ENCODE data around the gene LCE2A. TPM values are rescaled to one million over a fixed set of nuclear protein-coding genes. Genes with fewer than 3 reads are reported as not detected.

LCE2A gene
- total RNA-seq, 1 experiment from 2014 or later: not detected

- peaks cover 6% of the 10 kb centered on the region; the same call in 1 of the 2 replicates for H3K27me3 Mint-ChIP-seq (ENCODE audit: low read depth)
- Histone ChIP-seq H2BK12ac (ENCODE audit: insufficient read length, low read depth, low read length) (no peak overlapping the region), H4K91ac (ENCODE audit: insufficient read length, low read depth, low read length) (no peak overlapping the region), H4K5ac (ENCODE audit: insufficient read length, low read depth, low read length) (no peak overlapping the region), H2BK15ac (ENCODE audit: low read depth, low read length) (no peak overlapping the region), H3T11ph (ENCODE audit: low read length) (no peak overlapping the region), H3K56ac (ENCODE audit: insufficient read length, low read depth, low read length) (no peak overlapping the region), H2AK5ac (ENCODE audit: insufficient read length, low read length) (no peak overlapping the region), H3K4me1 (ENCODE audit: insufficient read depth, low read length) (no peaks in the 10 kb centered on the region), H3K79me2 (ENCODE audit: insufficient read depth, low read length) (no peaks in the 10 kb centered on the region), H3K9ac (ENCODE audit: extremely low read depth, insufficient read length, low read length) (no peak overlapping the region), H4K20me1 (ENCODE audit: control insufficient read depth, insufficient read depth, insufficient read length) (no peaks in the 10 kb centered on the region), H2BK5ac (ENCODE audit: insufficient read length, low read length) (no peak overlapping the region), H4K8ac (replicated peaks; ENCODE audit: insufficient read length, low read depth, low read length) (no peak overlapping the region), H2BK120ac (ENCODE audit: low read depth, low read length, poor library complexity, severe bottlenecking) (no peak overlapping the region), H3K23ac (ENCODE audit: insufficient read length, low read depth, low read length) (no peak overlapping the region), H3K27me3 (ENCODE audit: insufficient read depth, low read length) (no peaks in the 10 kb centered on the region), H2AFZ (ENCODE audit: low read length) (no peak overlapping the region), H3K18ac (ENCODE audit: insufficient read length, low read depth, low read length) (no peak overlapping the region), H3K14ac (ENCODE audit: insufficient read depth, low read length) (no peak overlapping the region), H3K4ac (ENCODE audit: low read depth, low read length) (no peak overlapping the region), H3K79me1 (ENCODE audit: insufficient read depth, low read depth, low read length, poor library complexity, severe bottlenecking) (no peaks in the 10 kb centered on the region), H2BK20ac (ENCODE audit: low read depth, low read length, poor library complexity, severe bottlenecking) (no peak overlapping the region), H3K4me2 (ENCODE audit: insufficient read depth, insufficient read length, low read length) (no peak overlapping the region), H3K27ac (ENCODE audit: insufficient read length, low read depth, low read length) (no peak overlapping the region), H3K9me3 (ENCODE audit: control insufficient read depth, low read depth, low read length) (peaks cover 98% of the 10 kb centered on the region), H3K23me2 (ENCODE audit: insufficient read length, low read depth, low read length, poor library complexity, severe bottlenecking) (no peaks in the 10 kb centered on the region)
- H3K4me3 Mint-ChIP-seq: no peak overlapping the region
- peaks cover 98% of the 10 kb centered on the region in 2 experiments for H3K9me3 Mint-ChIP-seq
- no peak overlapping the region for H3K27ac Mint-ChIP-seq
- H3K36me3 Mint-ChIP-seq (ENCODE audit: insufficient read depth in 1 of 3, low read depth in 3 of 3): peaks cover 4 to 38% (median 12%) of the 10 kb centered on the region in 3 experiments; a peak in 6 of 7 replicates
- H3K4me1 Mint-ChIP-seq: no peaks in the 10 kb centered on the region
- TF ChIP-seq, protein P1, sequence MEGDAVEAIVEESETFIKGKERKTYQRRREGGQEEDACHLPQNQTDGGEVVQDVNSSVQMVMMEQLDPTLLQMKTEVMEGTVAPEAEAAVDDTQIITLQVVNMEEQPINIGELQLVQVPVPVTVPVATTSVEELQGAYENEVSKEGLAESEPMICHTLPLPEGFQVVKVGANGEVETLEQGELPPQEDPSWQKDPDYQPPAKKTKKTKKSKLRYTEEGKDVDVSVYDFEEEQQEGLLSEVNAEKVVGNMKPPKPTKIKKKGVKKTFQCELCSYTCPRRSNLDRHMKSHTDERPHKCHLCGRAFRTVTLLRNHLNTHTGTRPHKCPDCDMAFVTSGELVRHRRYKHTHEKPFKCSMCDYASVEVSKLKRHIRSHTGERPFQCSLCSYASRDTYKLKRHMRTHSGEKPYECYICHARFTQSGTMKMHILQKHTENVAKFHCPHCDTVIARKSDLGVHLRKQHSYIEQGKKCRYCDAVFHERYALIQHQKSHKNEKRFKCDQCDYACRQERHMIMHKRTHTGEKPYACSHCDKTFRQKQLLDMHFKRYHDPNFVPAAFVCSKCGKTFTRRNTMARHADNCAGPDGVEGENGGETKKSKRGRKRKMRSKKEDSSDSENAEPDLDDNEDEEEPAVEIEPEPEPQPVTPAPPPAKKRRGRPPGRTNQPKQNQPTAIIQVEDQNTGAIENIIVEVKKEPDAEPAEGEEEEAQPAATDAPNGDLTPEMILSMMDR (conservative IDR thresholded peaks at IDR 0.05): no peak
- DNase-seq: no peak
These were observed 43.5 kb downstream of the LCE2A start for GRCh38 chr1:152741656-152742055.

All from H9 (cell line).